Astrocyte of the cerebellum (primary cell): ENCODE measurements around the gene POFUT2.

Experiments
- DNase-seq: peaks from one replicate; pipeline ENCODE4 v3.0.0-alpha.2; 2011; ENCODE audit warnings: low read depth
- H3K4me3 ChIP-seq: 2 replicates; pipeline ENCODE4 v1.5.1; 2011; ENCODE audit warnings: mild to moderate bottlenecking, low read depth, low read length, moderate library complexity
- CTCF ChIP-seq: IDR thresholded peaks from 2 replicates; pipeline ENCODE4 v1.5.1; 2012; ENCODE audit warnings: low read length, low read depth, moderate library complexity, mild to moderate bottlenecking; ENCODE audit errors: missing control alignments
- in situ Hi-C: cut with HindIII; loops from 2 replicates; pipeline ENCODE4 v1.10.0; 2017; ENCODE audit warnings: low sequenced_read_pairs

The POFUT2 gene

GRCh38 chr21:45253180-45253579 is 34.5 kb downstream of the POFUT2 start:
- TF ChIP-seq CTCF, result no peak
- DNase-seq, result no peak
- no peak overlapping the region for H3K4me3 ChIP-seq
- in situ Hi-C loops, result no loop called here

GRCh38 chr21:45252448-45252925 is 35.2 kb downstream of the POFUT2 start:
- DNase-seq, result no peak
- no peak overlapping the region for H3K4me3 ChIP-seq
- in situ Hi-C loops, result no loop called here
- TF ChIP-seq CTCF, result no peak

DNA sequence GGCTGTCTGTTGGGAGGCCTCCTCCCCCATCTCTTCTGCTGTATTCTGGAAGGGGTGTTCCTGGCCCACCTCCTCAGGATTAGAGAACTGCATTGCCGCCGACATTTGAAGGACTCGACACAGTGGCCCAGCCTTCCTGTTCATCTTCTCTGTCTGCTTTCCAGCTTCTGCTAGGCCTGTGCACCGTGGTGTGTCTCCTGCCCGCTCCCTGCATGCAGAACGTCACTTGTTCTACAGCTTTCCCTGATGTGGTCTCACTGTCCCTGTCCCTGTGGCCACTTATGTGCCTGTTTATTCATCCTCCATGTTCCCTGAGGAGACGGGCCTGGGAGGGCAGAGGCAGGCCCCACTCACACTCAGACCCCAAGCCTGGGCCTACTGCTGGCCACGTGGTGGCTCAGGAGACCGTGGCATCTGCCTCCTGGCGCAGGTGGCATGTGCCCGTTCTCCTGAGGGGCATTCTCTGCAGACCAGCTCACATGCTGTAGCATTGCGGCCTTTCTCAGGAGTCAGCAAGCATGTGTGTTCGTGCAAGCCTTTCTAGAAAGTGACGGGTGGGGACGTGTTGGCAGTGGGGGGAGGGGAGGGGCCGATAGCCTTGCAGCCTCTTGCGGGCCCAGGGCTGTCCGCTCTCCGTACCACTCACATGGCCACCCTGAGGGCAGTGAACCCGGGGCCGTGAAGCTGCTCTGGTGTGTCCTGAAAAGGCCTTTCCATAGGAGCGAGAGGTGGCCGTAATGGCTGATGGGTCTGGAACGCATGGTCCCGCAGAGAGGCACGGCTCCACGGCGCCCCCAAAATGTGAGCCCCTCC is 35.9 kb downstream of the POFUT2 start:
- DNase-seq, result no peak
- no peak for TF ChIP-seq CTCF
- in situ Hi-C loops, result no loop called here
- H3K4me3 ChIP-seq, result no peak overlapping the region

GRCh38 chr21:45250914-45251634 is 36.6 kb downstream of the POFUT2 start:
- in situ Hi-C loops, result no loop called here
- DNase-seq, result no peak
- TF ChIP-seq CTCF, result no peak
- H3K4me3 ChIP-seq, result no peak overlapping the region

DNA sequence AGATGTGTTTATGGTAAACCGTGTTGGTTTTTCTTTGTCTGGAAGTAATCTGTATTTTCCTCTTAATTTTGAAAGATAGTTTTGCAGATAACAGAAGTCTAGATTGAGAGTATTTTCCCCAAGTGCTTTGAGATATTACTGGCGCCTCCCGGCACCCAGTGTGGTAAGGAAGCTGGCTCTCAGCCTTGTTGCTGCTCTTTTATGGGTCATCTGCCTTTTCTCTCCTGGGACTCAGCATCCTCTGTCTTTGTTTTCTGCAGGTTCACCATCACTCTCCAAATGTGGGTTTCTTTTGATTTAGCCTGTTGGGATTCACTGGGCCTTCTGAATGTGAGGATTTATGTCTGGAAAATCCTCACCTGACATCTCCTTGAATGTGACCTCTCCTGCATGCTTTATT is 37.4 kb downstream of the POFUT2 start:
- no peak for DNase-seq
- in situ Hi-C loops, result no loop called here
- TF ChIP-seq CTCF, result no peak
- no peak overlapping the region for H3K4me3 ChIP-seq

GRCh38 chr21:45249626-45250025 is 38.1 kb downstream of the POFUT2 start:
- H3K4me3 ChIP-seq, result no peak overlapping the region
- in situ Hi-C loops, result no loop called here
- TF ChIP-seq CTCF, result no peak
- DNase-seq, result no peak
